Measurements from ENCODE around the gene PUS3.

The PUS3 gene

DNA sequence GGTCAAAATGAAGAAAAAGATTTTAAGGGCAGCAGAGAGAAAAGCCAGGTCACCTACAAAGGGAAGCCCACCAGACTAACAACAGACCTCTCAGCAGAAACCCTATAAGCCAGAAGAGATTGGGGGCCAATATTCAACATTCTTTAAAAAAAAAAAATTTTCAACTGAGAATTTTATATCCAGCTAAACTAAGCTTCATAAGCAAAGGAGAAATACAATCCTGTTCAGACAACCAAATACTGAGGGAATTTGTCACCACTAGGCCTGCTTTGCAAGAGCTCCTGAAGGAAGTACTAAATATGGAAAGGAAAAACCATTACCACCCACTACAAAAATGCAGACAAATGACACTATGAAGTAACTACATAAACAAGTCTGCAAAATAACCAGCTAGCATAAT is 56.8 kb downstream of the PUS3 start:
- Histone ChIP-seq H3K27me3 (ENCODE audit: insufficient read depth, low read depth, severe bottlenecking) (peaks cover 30% of the 10 kb centered on the region), H3K4me3 (ENCODE audit: low read depth, low read length) (no peak overlapping the region), H3K36me3 (no peaks in the 10 kb centered on the region), H3K27ac (no peak overlapping the region), H3K9me3 (ENCODE audit: severe bottlenecking) (peaks cover 15% of the 10 kb centered on the region)
- DNase-seq = no peak
- TF ChIP-seq, protein P1, sequence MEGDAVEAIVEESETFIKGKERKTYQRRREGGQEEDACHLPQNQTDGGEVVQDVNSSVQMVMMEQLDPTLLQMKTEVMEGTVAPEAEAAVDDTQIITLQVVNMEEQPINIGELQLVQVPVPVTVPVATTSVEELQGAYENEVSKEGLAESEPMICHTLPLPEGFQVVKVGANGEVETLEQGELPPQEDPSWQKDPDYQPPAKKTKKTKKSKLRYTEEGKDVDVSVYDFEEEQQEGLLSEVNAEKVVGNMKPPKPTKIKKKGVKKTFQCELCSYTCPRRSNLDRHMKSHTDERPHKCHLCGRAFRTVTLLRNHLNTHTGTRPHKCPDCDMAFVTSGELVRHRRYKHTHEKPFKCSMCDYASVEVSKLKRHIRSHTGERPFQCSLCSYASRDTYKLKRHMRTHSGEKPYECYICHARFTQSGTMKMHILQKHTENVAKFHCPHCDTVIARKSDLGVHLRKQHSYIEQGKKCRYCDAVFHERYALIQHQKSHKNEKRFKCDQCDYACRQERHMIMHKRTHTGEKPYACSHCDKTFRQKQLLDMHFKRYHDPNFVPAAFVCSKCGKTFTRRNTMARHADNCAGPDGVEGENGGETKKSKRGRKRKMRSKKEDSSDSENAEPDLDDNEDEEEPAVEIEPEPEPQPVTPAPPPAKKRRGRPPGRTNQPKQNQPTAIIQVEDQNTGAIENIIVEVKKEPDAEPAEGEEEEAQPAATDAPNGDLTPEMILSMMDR (IDR thresholded peaks at IDR 0.05; ENCODE audit: low read depth, low read length) = no peak
